ENCODE measurements around the gene JPH2.

Gene JPH2

GRCh38 chr20:44125332-44126127, 61.5 kb downstream of the JPH2 start:
- Histone ChIP-seq H3K27ac (ENCODE audit: low read depth, low read length) (no peak overlapping the region), H4K20me1 (ENCODE audit: low read depth, low read length) (no peaks in the 10 kb centered on the region), H3K36me3 (ENCODE audit: low read length) (no peaks in the 10 kb centered on the region), H3K9me3 (ENCODE audit: insufficient read depth, low read length) (no peaks in the 10 kb centered on the region), H3K9ac (ENCODE audit: low read length) (no peak overlapping the region), H3K9me2 (replicated peaks; ENCODE audit: insufficient read depth, low read length) (no peaks in the 10 kb centered on the region), H3F3A (ENCODE audit: insufficient read depth) (no peaks in the 10 kb centered on the region), H3K4me3 (ENCODE audit: insufficient read depth, low read length, poor library complexity, severe bottlenecking) (no peak overlapping the region), H3K79me2 (ENCODE audit: insufficient read depth, low read length) (no peaks in the 10 kb centered on the region), H3K27me3 (ENCODE audit: low read length) (no peaks in the 10 kb centered on the region), H3K4me2 (ENCODE audit: low read depth, low read length, poor library complexity, severe bottlenecking) (no peak overlapping the region), H2AFZ (ENCODE audit: low read depth, low read length, severe bottlenecking) (no peak overlapping the region)
- TF ChIP-seq EZH2phosphoT487 (conservative IDR thresholded peaks at IDR 0.05; ENCODE audit: low read length) = no peak
- TF ChIP-seq, protein P1, sequence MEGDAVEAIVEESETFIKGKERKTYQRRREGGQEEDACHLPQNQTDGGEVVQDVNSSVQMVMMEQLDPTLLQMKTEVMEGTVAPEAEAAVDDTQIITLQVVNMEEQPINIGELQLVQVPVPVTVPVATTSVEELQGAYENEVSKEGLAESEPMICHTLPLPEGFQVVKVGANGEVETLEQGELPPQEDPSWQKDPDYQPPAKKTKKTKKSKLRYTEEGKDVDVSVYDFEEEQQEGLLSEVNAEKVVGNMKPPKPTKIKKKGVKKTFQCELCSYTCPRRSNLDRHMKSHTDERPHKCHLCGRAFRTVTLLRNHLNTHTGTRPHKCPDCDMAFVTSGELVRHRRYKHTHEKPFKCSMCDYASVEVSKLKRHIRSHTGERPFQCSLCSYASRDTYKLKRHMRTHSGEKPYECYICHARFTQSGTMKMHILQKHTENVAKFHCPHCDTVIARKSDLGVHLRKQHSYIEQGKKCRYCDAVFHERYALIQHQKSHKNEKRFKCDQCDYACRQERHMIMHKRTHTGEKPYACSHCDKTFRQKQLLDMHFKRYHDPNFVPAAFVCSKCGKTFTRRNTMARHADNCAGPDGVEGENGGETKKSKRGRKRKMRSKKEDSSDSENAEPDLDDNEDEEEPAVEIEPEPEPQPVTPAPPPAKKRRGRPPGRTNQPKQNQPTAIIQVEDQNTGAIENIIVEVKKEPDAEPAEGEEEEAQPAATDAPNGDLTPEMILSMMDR (IDR thresholded peaks at IDR 0.05; ENCODE audit: insufficient read depth, low read length, poor library complexity, severe bottlenecking) = no peak

DNA sequence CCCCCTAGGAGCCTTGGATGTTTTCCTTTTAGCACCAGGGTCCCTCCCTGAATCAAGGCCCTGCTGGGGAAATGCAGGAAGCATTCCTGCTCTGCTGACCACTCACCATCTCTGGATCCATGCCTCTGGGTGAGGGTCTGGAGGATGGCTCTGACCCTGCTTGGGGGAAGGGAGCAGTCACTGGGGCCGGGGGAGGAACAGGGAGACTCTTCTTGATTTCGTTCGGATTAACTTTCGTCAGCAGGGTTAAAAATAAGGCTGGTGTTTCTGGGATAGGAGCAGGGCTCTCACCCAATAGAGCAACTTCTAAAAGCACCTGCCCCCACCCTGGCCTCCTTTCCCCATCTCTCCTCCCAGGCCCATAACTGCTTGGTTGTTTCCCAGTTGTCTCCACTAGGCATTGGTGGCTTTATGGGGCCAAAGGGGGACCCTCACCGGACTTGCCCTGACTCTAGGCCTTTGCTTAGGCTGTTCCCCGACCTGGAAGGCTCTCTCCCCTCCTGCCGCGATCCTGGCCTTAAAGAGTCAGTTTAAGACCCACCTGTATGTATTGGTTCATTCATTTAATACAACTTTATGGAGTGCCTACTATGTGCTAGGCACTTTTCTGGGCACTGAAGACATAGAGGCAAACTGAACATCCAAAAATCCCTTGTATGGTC, 63.0 kb downstream of the JPH2 start:
- Histone ChIP-seq H3K9me3 (ENCODE audit: insufficient read depth, low read length) (no peaks in the 10 kb centered on the region), H3K9ac (ENCODE audit: low read length) (no peak overlapping the region), H3F3A (ENCODE audit: insufficient read depth) (no peaks in the 10 kb centered on the region), H3K36me3 (ENCODE audit: low read length) (no peaks in the 10 kb centered on the region), H3K4me3 (ENCODE audit: insufficient read depth, low read length, poor library complexity, severe bottlenecking) (no peak overlapping the region), H3K4me2 (ENCODE audit: low read depth, low read length, poor library complexity, severe bottlenecking) (no peak overlapping the region), H3K79me2 (ENCODE audit: insufficient read depth, low read length) (no peaks in the 10 kb centered on the region), H3K27me3 (ENCODE audit: low read length) (no peaks in the 10 kb centered on the region), H4K20me1 (ENCODE audit: low read depth, low read length) (no peaks in the 10 kb centered on the region), H3K9me2 (replicated peaks; ENCODE audit: insufficient read depth, low read length) (no peaks in the 10 kb centered on the region), H2AFZ (ENCODE audit: low read depth, low read length, severe bottlenecking) (no peak overlapping the region), H3K27ac (ENCODE audit: low read depth, low read length) (no peak overlapping the region)
- TF ChIP-seq EZH2phosphoT487 (conservative IDR thresholded peaks at IDR 0.05; ENCODE audit: low read length) = no peak
- TF ChIP-seq, protein P1 (IDR thresholded peaks at IDR 0.05; ENCODE audit: insufficient read depth, low read length, poor library complexity, severe bottlenecking) = no peak

DNA sequence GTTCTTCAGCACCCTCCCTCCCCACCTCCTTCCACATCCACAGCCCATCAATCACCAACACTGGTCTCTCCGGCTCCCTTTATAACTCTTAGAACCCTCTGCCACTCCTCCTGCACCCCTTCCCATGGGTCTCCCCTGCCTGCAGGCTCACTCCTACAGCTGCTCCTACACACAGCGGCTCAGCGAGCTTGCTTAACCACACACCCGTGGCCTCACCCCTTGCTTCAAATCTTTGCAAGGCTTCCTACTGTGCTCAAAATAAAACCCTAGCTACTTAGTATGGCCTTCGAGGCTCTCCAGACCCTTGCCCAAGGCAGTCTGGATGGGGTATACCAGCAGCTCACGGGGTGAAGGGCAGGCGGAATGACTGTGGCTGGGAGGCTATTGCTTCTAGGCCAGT, 63.7 kb downstream of the JPH2 start:
- Histone ChIP-seq H3K4me2 (ENCODE audit: low read depth, low read length, poor library complexity, severe bottlenecking) (no peak overlapping the region), H3K9me2 (replicated peaks; ENCODE audit: insufficient read depth, low read length) (no peaks in the 10 kb centered on the region), H3K79me2 (ENCODE audit: insufficient read depth, low read length) (no peaks in the 10 kb centered on the region), H4K20me1 (ENCODE audit: low read depth, low read length) (no peaks in the 10 kb centered on the region), H3K9ac (ENCODE audit: low read length) (no peak overlapping the region), H3K27me3 (ENCODE audit: low read length) (no peaks in the 10 kb centered on the region), H3F3A (ENCODE audit: insufficient read depth) (no peaks in the 10 kb centered on the region), H3K4me3 (ENCODE audit: insufficient read depth, low read length, poor library complexity, severe bottlenecking) (no peak overlapping the region), H2AFZ (ENCODE audit: low read depth, low read length, severe bottlenecking) (no peak overlapping the region), H3K36me3 (ENCODE audit: low read length) (no peaks in the 10 kb centered on the region), H3K9me3 (ENCODE audit: insufficient read depth, low read length) (no peaks in the 10 kb centered on the region), H3K27ac (ENCODE audit: low read depth, low read length) (no peak overlapping the region)
- TF ChIP-seq, protein P1 (IDR thresholded peaks at IDR 0.05; ENCODE audit: insufficient read depth, low read length, poor library complexity, severe bottlenecking) = no peak
- TF ChIP-seq EZH2phosphoT487 (conservative IDR thresholded peaks at IDR 0.05; ENCODE audit: low read length) = no peak

Data from SU-DHL-6 (cell line).